Raji (cell line): Measurements from ENCODE around the gene CALY.

Experiments
- POLR2A ChIP-seq: IDR thresholded peaks from 2 replicates; pipeline ENCODE4 v1.6.1; 2011; ENCODE audit warnings: low read depth, low read length, control low read depth; ENCODE audit not compliant: insufficient read depth

CALY gene

GRCh38 chr10:133373174-133374090 lies 36.7 kb upstream of the CALY start, which contains the start of gene ECHS1:
ECHS1 (minus strand) TSS chr10:133373354; CDS start chr10:133373333, 21 bp downstream.
- peak; percentile 94 for TF ChIP-seq POLR2A

DNA sequence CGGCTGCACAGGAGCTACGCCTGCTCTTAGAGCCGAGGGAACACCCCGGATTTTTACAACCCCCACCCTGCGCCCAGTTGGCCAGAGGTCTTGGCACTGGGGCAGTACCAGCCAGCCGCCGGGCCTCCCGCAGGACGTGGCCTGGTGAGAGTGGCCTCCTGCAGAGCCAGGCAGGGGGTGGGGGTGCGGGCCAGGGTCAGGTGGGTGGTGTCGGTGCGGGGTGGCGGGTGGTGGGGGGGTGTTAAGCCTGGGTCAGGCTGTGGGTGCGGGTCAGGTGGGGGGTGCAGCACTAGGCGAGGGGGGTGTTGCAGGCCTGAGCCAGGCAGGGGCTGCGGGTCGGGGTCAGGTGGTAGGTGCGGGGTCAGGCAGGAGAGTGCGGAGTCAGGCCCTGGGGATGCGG lies 35.8 kb upstream of the CALY start:
- no peak for TF ChIP-seq POLR2A

- TF ChIP-seq POLR2A, result no peak
These were observed 33.5 kb upstream of the CALY start for GRCh38 chr10:133370030-133370786.

DNA sequence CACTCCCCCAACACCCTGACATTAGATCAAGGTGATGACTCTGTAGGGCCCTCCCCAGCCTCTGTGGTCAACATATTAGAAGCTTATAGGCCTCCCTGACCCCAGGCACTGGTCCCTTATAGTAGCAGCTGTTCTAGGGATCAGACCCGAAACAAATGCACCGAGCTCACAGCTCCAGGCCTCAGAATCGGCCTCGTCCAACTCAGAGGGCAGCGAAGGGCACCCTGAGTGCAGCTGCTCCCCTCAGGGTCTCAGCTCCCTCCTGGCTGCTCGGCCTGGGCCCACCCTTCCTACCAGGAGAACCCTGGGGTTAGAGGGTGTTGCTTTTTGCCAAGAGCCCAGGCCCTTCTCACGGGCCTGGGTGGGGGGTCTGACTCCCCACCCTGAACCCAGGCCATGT lies 31.5 kb upstream of the CALY start:
- no peak for TF ChIP-seq POLR2A

DNA sequence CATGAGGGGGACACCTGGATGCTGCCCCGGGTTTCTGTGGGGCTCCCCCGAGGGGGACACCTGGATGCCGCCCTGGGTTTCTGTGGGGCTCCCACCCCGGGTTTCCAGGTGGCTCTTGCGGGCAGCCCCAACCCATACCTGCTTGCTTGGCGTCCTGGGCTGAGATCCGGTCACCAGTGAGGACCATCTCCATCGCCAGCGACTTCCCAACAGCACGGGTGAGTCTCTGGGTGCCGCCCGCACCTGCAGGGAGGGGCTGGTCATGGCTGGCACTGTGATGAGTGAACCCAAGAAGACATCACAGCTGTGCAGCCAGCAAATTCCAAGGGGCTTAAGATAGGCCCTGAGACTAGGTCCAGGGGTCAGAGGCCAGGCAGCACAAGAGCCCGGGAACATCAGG lies 30.1 kb upstream of the CALY start:
- TF ChIP-seq POLR2A, result no peak

GRCh38 chr10:133366130-133366478 lies 29.4 kb upstream of the CALY start:
- no peak for TF ChIP-seq POLR2A

DNA sequence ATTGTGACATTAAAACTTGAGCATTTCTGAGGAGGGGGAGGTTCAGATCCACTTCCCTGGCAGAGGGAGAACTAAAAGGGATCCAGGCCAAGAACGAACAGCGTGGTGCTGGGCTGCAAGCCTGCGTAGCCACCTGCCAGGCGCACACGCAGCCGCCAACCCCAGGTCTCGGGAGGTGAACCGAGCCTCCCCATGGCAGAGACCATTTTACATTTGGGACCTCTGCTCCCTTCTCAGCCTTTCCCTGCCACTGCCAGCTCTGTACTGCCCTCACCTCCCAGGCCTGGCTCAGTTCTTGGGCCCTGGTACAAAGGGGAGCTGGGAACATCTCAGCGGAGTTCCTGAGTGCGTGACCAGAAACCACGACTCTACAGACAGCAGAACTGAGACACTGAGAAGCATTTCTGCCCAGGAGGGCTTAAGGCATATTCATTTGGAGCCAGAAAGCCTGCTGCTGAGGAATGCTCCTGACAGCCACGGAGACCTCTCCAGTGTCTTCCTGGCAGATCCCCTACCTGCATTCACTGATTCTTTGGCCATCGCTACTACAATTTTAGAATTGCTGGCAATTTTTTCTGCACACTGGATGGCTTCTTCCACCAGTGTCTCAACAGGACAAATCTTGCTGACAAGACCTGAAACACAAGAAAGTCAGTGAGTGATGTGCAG lies 28.9 kb upstream of the CALY start:
- TF ChIP-seq POLR2A, result no peak

- TF ChIP-seq POLR2A, result no peak
These were observed 28.1 kb upstream of the CALY start for GRCh38 chr10:133364645-133365431.

DNA sequence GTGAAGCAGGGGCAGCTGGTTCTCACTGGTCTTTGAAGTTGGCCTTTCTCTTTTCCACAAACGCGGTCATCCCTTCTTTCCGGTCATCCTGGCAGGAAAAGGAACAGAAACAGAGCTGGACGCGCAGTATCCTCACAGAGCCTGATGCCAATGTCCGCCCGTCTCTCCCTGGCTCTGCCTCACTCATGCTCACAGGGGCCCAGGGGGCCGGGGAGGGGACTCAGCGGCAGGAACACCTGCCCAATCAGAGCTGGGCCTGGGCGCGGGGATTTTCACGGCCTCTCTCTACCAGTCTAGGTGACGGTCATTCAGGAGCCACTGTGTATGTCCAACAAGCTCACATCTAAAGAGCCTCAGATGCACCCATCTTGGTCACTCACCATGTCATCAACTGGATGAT lies 26.1 kb upstream of the CALY start:
- no peak for TF ChIP-seq POLR2A

GRCh38 chr10:133361773-133362441 lies 25.2 kb upstream of the CALY start:
- no peak for TF ChIP-seq POLR2A

GRCh38 chr10:133361227-133361626 lies 24.5 kb upstream of the CALY start:
- TF ChIP-seq POLR2A, result no peak

DNA sequence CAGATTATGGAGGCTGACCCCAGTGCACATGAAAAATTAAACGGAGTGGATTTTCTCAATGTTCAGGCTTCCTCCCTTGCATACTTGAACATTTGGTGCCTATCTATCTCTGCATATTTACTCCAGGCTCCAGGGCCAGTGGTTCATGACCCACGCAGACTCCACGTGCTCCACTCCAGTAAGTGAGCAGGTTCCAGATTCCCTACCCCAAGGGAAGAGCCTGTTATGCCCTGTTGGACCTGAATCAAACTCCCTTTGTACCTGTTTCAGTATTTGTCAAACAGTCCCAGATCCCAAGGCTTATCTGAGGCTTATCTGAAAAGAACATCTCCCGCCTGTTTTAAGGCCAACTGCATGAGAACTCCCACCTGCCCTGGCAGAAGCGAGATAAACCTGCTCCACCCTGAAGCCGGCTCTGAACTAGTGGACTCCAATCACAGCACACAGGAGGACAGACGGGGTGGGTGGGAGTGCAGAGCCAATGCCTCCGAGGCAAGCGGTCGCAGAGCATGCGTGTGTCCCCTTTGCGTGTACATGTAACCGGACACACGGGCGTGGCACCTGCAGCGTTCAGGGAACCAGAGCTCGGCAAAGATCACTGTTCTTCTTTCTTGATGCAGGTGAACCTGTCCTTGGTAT lies 23.4 kb upstream of the CALY start:
- TF ChIP-seq POLR2A, result no peak

DNA sequence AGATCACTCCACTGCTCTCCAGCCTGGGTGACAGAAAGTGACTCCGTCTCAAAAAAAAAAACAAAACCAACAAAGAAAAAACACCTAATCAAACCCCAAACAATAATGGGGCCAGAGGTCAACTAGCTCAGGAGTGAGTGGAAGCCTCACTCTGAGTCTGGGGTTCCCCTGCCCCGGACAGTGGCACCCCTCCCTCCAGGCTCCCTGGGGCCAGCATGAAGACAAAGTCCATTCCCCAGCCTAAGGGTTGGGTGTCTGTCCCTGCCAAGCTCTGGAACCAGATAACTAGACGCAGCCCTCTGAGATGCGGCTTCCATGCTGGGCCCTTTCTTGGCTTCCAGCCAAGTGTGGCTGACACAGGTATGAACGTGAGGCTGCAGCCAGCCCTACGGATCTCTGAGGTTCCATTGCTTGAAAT lies 22.9 kb upstream of the CALY start:
- TF ChIP-seq POLR2A, result no peak

DNA sequence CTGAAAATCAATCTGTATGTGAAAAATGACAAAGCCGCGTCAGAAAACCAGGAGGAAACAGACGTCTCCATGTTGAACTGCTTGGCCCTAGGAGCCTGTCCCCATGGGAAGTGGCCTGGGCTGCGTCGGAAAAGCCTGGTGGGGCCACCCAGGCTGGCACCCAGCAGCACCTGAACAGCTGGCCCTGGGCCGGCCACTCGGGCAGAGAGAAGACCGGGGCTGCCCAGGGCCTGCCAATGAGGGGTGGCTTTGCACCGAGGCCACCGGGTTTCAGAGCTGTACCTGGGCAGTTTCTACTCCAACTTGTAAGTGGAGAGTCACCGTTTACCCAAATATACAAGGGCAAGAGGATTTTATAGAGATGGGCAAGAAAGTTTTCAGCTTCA lies 22.2 kb upstream of the CALY start:
- no peak for TF ChIP-seq POLR2A

GRCh38 chr10:133358162-133358924 lies 21.6 kb upstream of the CALY start:
- TF ChIP-seq POLR2A, result no peak
